ENCODE measurements around the gene CAMK2A. TPM values are rescaled to one million over a fixed set of nuclear protein-coding genes. Genes with fewer than 3 reads are reported as not detected.

Gene CAMK2A
- total and polyA plus RNA-seq, 2 of the 4 experiments (the other 2 are of a cell fraction), result 0.18 to 0.19 TPM

DNA sequence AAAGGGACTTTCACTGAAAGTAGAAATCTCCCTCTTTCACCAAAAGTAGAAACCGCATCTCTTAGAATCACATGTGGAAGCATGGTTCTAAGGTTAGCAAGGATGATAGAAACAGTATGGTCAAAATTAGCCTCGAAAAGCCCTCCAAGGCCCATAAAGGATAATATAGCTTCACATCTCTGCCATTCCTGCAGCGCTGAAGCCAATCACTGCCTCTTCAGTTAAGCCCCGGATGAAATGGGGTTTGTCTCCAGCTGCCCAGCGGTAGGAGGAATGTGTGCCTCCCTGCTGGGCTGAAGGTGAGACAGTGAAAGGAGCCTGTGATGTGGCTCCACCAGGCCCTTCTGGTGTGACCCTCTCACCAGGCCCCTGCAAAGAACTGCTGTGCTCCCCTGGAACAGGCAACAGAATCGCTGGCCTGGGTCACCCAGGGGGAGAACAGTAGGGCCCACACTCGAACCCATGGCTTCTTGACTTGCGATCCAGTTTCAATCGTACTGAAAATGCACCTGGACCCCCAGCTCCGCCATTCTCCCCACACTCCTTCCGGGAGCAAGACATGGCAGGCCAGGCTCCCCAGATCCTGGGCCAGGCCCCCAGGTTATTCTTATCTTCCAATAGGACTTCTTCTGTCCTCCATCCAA lies 47.2 kb downstream of the CAMK2A start:
- no peak overlapping the region for H3K4me3 ChIP-seq (ENCODE audit: insufficient read depth, low read depth, low read length)
- no peak overlapping the region for H2BK15ac ChIP-seq (ENCODE audit: low read depth, low read length)
- no peak overlapping the region for H3K27ac ChIP-seq (ENCODE audit: insufficient read depth, low read length)
- H4K5ac ChIP-seq (ENCODE audit: low read depth, low read length), result no peak overlapping the region
- no TSS peak for BruUV-seq (replicated peaks)
- H4K20me1 ChIP-seq (ENCODE audit: insufficient read depth, low read length), result no peaks in the 10 kb centered on the region
- H4K8ac ChIP-seq (ENCODE audit: low read depth in 2 of 2, low read length in 2 of 2), result no peak overlapping the region
- ATAC-seq (ENCODE audit: low read depth) (no peak), DNase-seq (no peak)
- peak overlapping the region; percentile 82 for H2AK9ac ChIP-seq (replicated peaks; ENCODE audit: low read depth, low read length, poor library complexity)
- no peak overlapping the region for H3K9ac ChIP-seq (ENCODE audit: low read depth, low read length)
- no peak overlapping the region for H2AK5ac ChIP-seq (ENCODE audit: low read depth, low read length)
- no peak overlapping the region for H3K14ac ChIP-seq (replicated peaks; ENCODE audit: low read depth, low read length)
- no peak overlapping the region for H4K91ac ChIP-seq (ENCODE audit: insufficient read depth, low read depth, low read length)
- H2BK20ac ChIP-seq (ENCODE audit: low read depth, low read length), result no peak overlapping the region
- in situ Hi-C loops (cut with MboI; ENCODE audit: low sequenced_read_pairs) (no loop called here), intact Hi-C loops (cut with micrococcal nuclease) (no loop called here), dilution Hi-C loops (cut with HindIII; ENCODE audit: low sequenced_read_pairs, unreplicated experiment) (no loop called here)
- no peak overlapping the region for H3K4ac ChIP-seq (ENCODE audit: low read depth, low read length)
- H3K9me1 ChIP-seq (ENCODE audit: insufficient read depth, low read length), result no peaks in the 10 kb centered on the region; the same call in 1 of the 2 replicates
- no peak overlapping the region for H2AFZ ChIP-seq (replicated peaks; ENCODE audit: low read length, poor library complexity)
- H3K56ac ChIP-seq (ENCODE audit: extremely low read depth, insufficient read depth, low read length), result no peak overlapping the region
- no peaks in the 10 kb centered on the region for H3K36me3 ChIP-seq (ENCODE audit: control insufficient read depth, insufficient read depth, low read length)
- peaks cover 9% of the 10 kb centered on the region for H3K27me3 ChIP-seq (ENCODE audit: control insufficient read depth, insufficient read depth, low read length)
- no peak overlapping the region for H3K23ac ChIP-seq (ENCODE audit: low read depth, low read length)
- H3K79me1 ChIP-seq (ENCODE audit: low read depth in 1 of 2, low read length in 2 of 2), result no peaks in the 10 kb centered on the region
- no peak overlapping the region for H3K18ac ChIP-seq (ENCODE audit: low read depth, low read length)
- CTCF ChIA-PET, result no interaction called here
- H3K4me1 ChIP-seq (ENCODE audit: control insufficient read depth, insufficient read depth, low read length), result peaks cover 8% of the 10 kb centered on the region; the same call in 1 of the 2 replicates
- POLR2A ChIA-PET (ENCODE audit: unreplicated experiment), result no interaction called here
- no peak overlapping the region for H2BK120ac ChIP-seq (ENCODE audit: low read depth, low read length)
- 93% methylated on average over 4 of the region's 11 CpGs; no CpG with 5 or more reads in 1 of the 2 experiments for WGBS, 2 experiments (ENCODE audit: extremely low coverage in 2 of 2, insufficient read length in 1 of 2)
- no peak overlapping the region for H3K4me2 ChIP-seq (ENCODE audit: low read depth, low read length)
- no peak for TF ChIP-seq MAZ (IDR thresholded peaks at IDR 0.05; ENCODE audit: borderline replicate concordance, low read depth, low read length)
- TF ChIP-seq BHLHE40 (IDR thresholded peaks at IDR 0.05; ENCODE audit: low read depth, low read length), result no peak
- no peak for TF ChIP-seq CTCF (conservative IDR thresholded peaks at IDR 0.05; ENCODE audit: low read depth, low read length)
- no peak for TF ChIP-seq FOS (IDR thresholded peaks at IDR 0.05; ENCODE audit: low read depth, low read length)
- no peak for TF ChIP-seq CEBPB (IDR thresholded peaks at IDR 0.05; ENCODE audit: low read depth, low read length)
- no peak for TF ChIP-seq ELK1 (IDR thresholded peaks at IDR 0.05; ENCODE audit: borderline replicate concordance, low read depth, low read length)
- no peak for TF ChIP-seq RAD21 (IDR thresholded peaks at IDR 0.05; ENCODE audit: low read length)
- no peak for TF ChIP-seq SMC3 (IDR thresholded peaks at IDR 0.05; ENCODE audit: low read depth, low read length)
- H3K9me3 ChIP-seq (ENCODE audit: control insufficient read depth, insufficient read depth, low read length), result no peaks in the 10 kb centered on the region
- no peak overlapping the region for H2BK5ac ChIP-seq (ENCODE audit: low read depth, low read length, poor library complexity, severe bottlenecking)

Measured in IMR-90 (cell line).